ENCODE results near the gene FEZF2.

The FEZF2 gene

DNA sequence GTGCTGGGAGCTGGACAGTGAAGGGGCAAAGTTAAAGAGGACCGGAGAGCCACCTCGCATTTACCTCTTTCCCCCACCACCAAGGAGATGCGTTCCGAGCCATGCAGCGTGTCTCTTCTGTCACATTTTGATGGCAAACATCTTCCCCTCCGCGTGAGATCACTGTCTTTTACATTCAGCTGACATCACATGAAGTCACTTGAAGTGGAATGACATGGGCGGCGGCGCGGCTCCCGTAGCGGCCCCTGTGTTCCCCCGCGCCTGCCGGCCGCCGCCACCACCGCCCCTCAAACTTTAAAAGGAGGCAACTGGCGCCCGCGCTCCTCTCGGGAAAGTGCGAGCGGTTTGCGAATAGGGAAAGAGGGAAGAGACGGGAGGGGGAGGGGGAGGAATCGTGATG is at the start of gene FEZF2:
FEZF2 (minus strand) TSS at position 336 of the 400 bp plus-strand sequence. CDS start 682 bp downstream, outside the sequence.
- DNase-seq (ENCODE audit: low read depth in 2 of 2) = no peak

- no peak for DNase-seq (ENCODE audit: low read depth in 2 of 2)
Measured at GRCh38 chr3:62421207-62421606, 47.9 kb upstream of the FEZF2 start.

DNA sequence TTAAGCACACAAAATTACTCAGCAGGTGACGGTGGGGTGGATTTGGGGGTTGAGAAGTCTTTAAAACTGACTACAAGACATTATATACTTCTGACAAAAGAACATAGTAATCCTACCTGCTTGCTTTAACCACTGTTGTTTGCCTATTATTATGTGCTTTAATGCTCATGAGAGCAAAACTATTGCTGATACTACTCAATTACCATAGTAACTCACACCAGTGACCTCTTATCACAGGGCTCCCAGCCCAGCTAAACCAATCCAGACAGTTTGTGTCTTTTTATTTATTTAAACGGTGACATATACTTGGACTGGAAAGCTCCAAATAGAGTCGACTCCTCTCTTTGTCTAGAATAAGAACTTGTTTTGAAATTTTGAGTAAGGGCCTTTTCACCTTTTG is 42.8 kb upstream of the FEZF2 start:
- no peak for DNase-seq (ENCODE audit: low read depth in 2 of 2)

- no peak for DNase-seq (ENCODE audit: low read depth in 2 of 2)
Measured at GRCh38 chr3:62415312-62415801, 42.0 kb upstream of the FEZF2 start.

- no peak for DNase-seq (ENCODE audit: low read depth in 2 of 2)
Measured at GRCh38 chr3:62414786-62415185, 41.4 kb upstream of the FEZF2 start.

- no peak for DNase-seq (ENCODE audit: low read depth in 2 of 2)
Measured at GRCh38 chr3:62413687-62414086, 40.3 kb upstream of the FEZF2 start.

GRCh38 chr3:62406945-62407344 is 33.6 kb upstream of the FEZF2 start:
- DNase-seq (ENCODE audit: low read depth in 2 of 2) = no peak

DNA sequence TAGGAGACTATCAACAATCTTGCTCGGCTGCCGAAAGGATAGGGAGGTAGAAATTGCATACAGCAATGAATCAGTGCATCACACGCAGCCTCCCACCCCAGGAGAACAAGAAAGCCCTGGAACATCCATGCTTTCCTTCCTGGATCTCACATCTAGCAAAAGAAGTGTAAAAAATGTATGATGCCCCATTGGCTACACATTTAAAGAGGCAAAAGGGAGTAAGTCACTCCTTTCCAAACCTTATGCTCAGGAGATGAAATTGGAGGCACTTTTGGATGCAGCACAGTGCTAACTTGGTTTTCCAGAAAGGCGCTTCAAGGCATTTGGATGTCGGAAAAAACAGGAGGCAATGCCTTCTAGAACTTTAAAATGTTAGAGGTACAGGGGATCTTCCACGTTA is 32.2 kb upstream of the FEZF2 start:
- DNase-seq (ENCODE audit: low read depth in 2 of 2) = no peak

DNA sequence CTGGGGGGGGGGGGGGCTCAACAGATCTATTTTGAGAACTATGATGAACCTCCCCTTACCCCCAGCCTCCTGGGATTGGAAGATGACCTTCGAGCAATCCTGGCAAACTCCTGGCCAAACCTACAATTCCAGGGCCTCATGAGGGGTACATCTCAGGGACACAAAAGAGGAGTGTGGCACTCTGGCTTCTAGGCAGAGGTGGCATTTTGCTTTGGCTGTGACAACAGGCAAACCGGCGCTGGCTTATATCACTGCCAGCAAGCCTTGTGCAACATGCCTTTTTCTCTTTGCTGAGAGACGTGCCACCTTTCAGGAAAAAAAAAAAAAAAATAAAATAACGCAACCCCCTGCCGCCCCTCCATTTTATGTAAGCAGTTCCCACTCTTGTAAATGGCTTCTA is 31.8 kb upstream of the FEZF2 start:
- DNase-seq (ENCODE audit: low read depth in 2 of 2) = no peak

- no peak for DNase-seq (ENCODE audit: low read depth in 2 of 2)
Measured at GRCh38 chr3:62404321-62404720, 31.0 kb upstream of the FEZF2 start.

DNA sequence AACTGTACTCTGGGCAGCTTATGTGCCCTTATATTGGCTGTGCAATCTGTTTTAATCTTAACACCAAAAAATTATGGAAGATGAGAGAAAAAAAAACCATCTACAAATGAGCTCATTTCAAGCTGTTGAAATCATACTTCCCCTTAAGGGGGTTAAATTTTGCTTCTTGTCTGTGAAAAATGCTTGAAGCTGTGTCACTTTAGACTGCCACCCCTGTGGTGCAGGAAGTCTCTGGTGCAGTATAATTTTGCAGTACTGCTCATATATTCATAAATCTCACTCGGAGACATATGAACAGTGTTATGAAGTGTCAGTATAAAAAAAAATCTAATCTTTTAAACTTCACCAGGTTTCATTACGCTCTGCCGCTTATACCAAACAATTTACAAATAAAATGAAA is 30.4 kb upstream of the FEZF2 start:
- DNase-seq (ENCODE audit: low read depth in 2 of 2) = no peak

- no peak for DNase-seq (ENCODE audit: low read depth in 2 of 2)
Measured at GRCh38 chr3:62392626-62393292, 19.4 kb upstream of the FEZF2 start.

- no peak for DNase-seq (ENCODE audit: low read depth in 2 of 2)
Measured at GRCh38 chr3:62387251-62387650, 13.9 kb upstream of the FEZF2 start.

DNA sequence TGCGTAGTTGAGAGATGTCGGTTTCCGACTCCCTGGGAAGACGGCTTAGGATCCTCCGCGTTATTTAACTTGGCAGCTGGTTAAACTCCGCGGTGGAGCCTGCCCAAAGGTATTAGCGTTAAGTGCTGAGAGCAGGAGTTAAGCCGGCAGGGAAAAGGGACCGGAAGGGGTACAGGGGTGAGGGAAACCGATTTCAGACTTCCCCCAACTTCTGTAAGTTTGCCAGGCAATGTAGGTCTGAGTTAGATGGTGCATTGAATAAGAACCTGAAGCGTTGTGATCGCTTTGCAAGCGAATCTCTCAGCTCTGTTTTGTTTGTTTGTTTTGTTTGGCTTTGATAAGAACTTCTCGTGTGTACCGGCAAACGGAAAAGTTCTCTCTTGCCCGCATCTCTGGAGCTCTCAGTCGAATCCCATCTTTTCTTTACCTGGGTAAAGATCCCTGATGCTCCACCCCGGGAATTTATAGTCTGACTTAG is 6.0 kb upstream of the FEZF2 start:
- no peak for DNase-seq (ENCODE audit: low read depth in 2 of 2)

GRCh38 chr3:62378921-62379320 is 5.6 kb upstream of the FEZF2 start:
- DNase-seq (ENCODE audit: low read depth in 2 of 2) = no peak

DNA sequence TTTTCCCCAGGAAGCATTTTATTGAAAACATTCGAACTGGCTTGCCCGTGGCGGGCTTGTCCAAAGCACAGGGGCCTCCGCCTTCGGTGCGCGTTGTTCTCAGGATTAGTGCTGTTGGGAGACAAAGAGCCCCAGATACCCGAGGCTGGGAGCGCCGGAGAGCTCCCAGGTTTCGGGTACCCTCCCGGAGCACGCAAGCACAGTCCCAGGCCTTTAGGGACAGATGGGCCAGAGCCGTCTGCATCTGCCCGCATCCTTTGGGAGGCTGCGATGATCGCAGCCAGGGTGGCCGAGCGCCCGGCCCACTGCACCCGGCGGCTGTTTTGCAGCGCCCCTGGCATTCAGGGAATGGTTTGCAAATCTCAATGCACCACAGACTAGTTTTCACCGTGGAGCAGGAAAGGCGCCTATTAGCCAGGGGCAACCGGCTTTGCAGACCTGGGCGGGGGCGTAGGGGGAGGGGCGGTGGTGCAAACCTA is 5.0 kb upstream of the FEZF2 start:
- DNase-seq (ENCODE audit: low read depth in 2 of 2) = no peak

DNA sequence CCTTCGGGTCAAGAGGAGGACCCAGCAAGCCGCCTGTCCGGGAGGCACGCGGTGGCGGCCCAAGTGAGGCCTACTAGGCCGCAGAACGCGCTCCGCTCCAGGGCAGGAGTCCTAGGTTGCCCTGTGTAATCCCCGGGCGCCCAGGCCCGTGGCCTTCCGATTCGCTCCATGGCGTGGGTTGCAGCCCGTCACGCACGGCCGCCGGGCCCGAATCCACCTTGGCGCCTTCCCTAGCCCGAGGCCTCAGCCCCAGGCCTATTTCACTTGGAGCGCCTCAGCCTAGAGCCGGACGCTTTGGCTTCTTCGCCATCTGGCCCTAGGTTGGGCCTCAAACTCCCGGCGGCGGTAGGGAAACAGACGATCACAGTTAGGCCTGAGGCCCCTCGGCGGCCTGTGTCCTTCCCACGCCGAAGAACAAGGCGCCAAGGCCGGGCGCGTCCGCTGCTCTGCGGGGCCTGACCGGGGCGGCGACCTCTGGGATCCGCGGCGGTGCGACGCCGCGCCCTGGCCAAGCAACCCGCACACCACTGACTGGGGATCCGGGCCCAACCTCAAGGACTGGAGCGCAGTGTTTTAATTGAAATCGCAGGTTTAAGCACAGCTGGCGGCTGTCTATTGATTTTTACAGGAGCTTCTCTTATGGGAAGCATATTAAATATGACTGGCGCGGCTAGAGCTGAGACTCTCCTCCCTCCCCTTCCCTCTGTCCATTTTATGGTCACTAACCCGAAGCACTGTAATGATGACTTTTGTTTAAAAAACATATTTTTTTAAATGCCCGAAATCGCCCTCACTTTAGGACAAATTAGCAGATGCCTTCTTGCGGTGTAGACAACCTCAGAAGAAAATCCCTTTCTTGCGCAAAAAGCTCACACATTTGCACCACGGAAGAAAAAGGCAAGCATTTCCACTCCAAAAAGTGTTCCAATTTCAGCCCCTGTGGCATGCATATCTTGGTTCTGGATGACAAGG is 3.8 kb upstream of the FEZF2 start:
- no peak for DNase-seq (ENCODE audit: low read depth in 2 of 2)

- no peak for DNase-seq (ENCODE audit: low read depth in 2 of 2)
Measured at GRCh38 chr3:62376454-62376720, 3.0 kb upstream of the FEZF2 start.

GRCh38 chr3:62375655-62376453 is 2.5 kb upstream of the FEZF2 start:
- DNase-seq (ENCODE audit: low read depth in 2 of 2) = no peak

DNA sequence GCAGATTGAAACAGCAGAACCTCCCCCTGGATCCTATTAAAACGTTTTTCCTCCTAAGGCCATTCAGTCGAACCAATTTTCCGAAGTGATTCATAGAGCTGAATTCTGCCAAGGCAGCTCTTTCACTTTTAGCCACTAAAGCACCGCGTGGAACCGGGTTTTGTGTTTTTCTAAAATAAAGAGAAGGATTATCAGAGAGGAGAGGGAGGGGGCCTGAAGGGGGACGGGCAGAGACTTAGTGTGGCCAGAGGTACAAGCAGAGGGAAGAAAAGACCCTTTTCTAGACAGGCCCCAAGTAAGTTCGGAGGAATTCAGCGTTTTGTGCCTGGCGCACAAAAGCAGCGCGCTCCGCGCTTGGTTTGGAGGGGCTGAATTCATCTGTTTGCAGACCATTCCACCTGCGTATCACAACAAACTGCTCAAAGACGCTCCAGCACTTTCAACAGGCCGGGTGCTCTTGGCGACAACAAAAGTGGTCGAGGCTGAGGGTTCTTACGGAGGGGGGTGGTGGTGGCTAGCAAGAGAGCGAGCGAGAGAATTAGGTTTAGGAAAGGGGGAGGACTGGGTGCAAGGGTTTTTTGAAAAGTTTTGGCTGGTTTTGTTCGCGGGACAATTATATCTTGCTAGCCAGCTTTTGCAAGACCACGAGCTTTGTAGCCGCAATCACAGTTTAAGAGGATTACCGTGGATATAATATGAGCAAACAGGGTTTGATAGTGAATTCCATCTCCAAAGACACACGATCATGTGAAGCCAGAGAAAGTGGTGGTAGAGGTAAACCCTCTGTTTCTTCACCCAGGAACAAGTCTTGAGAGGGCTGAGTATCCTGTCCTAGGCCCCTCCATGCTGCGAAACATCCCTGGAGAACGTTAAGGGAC is 1.2 kb upstream of the FEZF2 start:
- no peak for DNase-seq (ENCODE audit: low read depth in 2 of 2)

DNA sequence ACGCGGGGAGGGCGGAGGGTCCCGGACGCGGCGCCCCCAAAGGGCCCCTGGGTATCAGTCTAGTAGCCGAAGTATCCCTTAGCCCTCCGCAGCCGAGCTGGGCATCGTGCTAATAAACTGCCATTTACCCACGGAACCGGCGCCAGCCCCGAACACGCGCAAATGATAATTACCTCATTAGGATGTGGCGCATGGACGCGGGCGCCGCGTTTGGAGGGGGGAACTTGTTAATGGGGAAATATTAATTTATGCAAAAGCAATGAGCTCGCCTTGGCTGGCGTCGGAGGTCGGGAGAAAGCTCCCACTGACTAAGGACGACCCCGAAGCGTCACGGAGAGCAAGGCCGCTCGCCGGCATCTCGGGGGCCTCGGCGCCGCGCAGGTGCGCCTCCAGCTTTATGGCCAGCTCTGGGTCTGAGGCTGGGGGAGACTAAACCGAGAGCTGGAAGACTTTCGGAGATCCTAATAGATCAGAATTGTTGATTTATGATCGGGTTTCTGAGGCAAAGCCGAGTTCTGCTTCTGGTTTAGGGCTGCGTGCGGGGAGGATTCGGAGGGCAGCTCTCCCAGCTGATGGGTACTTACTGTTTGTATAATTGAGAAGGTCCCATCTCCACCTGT is 474 bp upstream of the FEZF2 start:
- DNase-seq (ENCODE audit: low read depth in 2 of 2) = no peak
